Measurements from ENCODE around the gene ATP13A3.

ATP13A3 gene

GRCh38 chr3:194379231-194379630 is 107.6 kb downstream of the ATP13A3 start:
- POLR2A ChIA-PET = no interaction called here
- no peak for DNase-seq (ENCODE audit: extremely low spot score)
- no peak for TF ChIP-seq CTCF (IDR thresholded peaks at IDR 0.05; ENCODE audit: control extremely low read depth, extremely low read depth, low read depth, missing control alignments)
- CTCF ChIA-PET = interaction anchor here (1.4 to 2.6 kb wide), 3 partner anchors 11 to 35 kb away, joined by 3 to 7 read pairs (median 4); no protein-coding TSS in a partner anchor

DNA sequence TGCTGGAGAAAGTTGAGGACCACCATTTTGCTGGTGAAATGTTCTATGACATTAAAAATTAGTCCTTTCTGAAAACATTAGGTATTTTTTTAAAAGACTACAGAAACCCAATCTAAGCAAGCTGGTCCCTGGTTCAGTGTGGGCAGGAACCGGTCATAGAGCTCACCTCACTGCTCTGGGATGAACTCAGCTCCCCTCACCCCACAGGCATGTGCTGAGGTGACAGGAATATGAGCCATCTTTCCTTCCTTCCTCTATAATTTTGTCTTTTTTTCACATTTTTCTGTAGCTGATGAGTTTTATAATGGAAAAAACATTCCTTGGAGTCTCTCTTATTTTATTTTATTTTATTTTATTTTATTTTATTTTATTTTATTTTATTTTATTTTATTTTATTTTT is 109.1 kb downstream of the ATP13A3 start:
- CTCF ChIA-PET = interaction anchor here (1.3 to 2.6 kb wide), 3 partner anchors 15 to 34 kb away, joined by 3 to 7 read pairs (median 4); no protein-coding TSS in a partner anchor
- no peak for TF ChIP-seq CTCF (IDR thresholded peaks at IDR 0.05; ENCODE audit: control extremely low read depth, extremely low read depth, low read depth, missing control alignments)
- no peak for DNase-seq (ENCODE audit: extremely low spot score)
- POLR2A ChIA-PET = no interaction called here

DNA sequence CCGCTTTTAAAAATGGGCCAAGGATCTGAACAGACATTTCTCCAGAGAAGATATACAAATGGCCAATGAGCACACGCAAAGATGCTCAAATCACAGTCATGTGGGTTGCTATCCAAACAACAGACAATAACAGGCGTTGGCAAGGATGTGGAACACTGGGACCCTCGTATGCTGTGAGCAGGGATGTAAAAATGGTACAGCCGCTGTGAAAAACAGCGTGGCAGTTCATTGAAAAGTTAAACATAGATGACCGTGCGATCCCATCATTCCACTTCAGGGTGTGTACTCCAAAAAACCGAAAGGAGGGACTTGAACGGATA is 110.6 kb downstream of the ATP13A3 start:
- POLR2A ChIA-PET = no interaction called here
- no peak for DNase-seq (ENCODE audit: extremely low spot score)
- TF ChIP-seq CTCF (IDR thresholded peaks at IDR 0.05; ENCODE audit: control extremely low read depth, extremely low read depth, low read depth, missing control alignments) = no peak
- CTCF ChIA-PET = no interaction called here

DNA sequence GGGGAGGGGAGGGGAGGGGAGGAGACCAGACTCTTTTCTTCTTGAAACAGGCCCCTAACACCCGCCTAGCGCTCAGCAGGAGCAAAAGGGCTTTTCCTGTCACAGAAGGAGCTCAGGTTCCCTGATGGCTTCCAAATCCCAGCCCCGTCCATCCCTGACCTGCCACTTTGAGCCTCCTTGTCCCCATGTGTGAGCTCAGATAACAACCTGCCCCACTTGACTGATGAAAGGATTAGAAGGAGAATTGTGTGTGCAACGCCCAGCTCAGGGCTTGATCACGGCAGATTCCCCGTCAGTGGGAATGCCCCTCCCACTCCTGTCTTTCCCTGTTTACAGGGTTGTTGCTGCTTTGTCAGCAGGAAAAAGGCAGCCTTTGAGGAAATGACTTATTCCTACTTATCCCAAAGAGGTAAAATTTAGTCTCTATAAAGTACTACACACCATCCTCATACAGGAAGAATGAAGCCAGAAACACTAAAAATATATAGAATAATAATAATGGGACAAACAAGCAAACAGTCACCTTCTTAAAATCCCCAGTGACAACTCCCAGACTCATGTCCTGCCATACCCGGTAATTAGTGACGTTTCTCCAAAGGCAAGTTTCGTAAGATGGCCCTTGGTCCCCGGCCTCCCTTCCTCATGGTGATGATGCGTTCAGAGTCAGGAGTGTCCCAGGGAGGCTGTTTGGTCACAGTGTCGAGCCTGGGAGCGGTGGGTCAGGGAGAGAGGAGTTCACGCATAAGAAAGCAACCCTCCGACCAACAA is 111.1 kb downstream of the ATP13A3 start:
- CTCF ChIA-PET = interaction anchor here (0.9 to 1.0 kb wide), 2 partner anchors 14 to 31 kb away, joined by 3 read pairs; no protein-coding TSS in a partner anchor
- TF ChIP-seq CTCF (IDR thresholded peaks at IDR 0.05; ENCODE audit: control extremely low read depth, extremely low read depth, low read depth, missing control alignments) = no peak
- DNase-seq (ENCODE audit: extremely low spot score) = no peak
- POLR2A ChIA-PET = no interaction called here

GRCh38 chr3:194374935-194375334 is 111.9 kb downstream of the ATP13A3 start:
- ChIA-PET CTCF (interaction anchor here (0.9 to 1.0 kb wide), 2 partner anchors 14 to 31 kb away, joined by 3 read pairs; no protein-coding TSS in a partner anchor), POLR2A (no interaction called here)
- TF ChIP-seq CTCF (IDR thresholded peaks at IDR 0.05; ENCODE audit: control extremely low read depth, extremely low read depth, low read depth, missing control alignments) = no peak
- no peak for DNase-seq (ENCODE audit: extremely low spot score)

- no peak for TF ChIP-seq CTCF (IDR thresholded peaks at IDR 0.05; ENCODE audit: control extremely low read depth, extremely low read depth, low read depth, missing control alignments)
- CTCF ChIA-PET = no interaction called here
- POLR2A ChIA-PET = no interaction called here
- DNase-seq (ENCODE audit: extremely low spot score) = no peak
Observed at GRCh38 chr3:194373899-194374298, 112.9 kb downstream of the ATP13A3 start.
